Measurements from ENCODE around the gene DNAH11. TPM values are rescaled to one million over a fixed set of nuclear protein-coding genes. Genes with fewer than 3 reads are reported as not detected.

Gene DNAH11, protein sequence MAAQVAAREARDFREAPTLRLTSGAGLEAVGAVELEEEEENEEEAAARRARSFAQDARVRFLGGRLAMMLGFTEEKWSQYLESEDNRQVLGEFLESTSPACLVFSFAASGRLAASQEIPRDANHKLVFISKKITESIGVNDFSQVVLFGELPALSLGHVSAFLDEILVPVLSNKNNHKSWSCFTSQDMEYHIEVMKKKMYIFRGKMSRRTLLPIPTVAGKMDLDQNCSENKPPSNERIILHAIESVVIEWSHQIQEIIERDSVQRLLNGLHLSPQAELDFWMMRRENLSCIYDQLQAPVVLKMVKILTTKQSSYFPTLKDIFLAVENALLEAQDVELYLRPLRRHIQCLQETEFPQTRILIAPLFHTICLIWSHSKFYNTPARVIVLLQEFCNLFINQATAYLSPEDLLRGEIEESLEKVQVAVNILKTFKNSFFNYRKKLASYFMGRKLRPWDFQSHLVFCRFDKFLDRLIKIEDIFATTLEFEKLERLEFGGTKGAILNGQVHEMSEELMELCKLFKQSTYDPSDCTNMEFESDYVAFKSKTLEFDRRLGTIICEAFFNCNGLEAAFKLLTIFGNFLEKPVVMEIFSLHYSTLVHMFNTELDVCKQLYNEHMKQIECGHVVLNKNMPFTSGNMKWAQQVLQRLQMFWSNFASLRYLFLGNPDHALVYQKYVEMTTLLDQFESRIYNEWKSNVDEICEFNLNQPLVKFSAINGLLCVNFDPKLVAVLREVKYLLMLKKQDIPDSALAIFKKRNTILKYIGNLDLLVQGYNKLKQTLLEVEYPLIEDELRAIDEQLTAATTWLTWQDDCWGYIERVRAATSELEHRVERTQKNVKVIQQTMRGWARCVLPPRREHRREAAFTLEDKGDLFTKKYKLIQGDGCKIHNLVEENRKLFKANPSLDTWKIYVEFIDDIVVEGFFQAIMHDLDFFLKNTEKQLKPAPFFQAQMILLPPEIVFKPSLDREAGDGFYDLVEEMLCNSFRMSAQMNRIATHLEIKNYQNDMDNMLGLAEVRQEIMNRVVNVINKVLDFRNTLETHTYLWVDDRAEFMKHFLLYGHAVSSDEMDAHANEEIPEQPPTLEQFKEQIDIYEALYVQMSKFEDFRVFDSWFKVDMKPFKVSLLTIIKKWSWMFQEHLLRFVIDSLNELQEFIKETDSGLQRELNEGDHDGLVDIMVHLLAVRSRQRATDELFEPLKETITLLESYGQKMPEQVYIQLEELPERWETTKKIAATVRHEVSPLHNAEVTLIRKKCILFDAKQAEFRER (N-terminal part only)
- under 0.01 and 0.37 TPM in 2 replicates for total RNA-seq

DNA sequence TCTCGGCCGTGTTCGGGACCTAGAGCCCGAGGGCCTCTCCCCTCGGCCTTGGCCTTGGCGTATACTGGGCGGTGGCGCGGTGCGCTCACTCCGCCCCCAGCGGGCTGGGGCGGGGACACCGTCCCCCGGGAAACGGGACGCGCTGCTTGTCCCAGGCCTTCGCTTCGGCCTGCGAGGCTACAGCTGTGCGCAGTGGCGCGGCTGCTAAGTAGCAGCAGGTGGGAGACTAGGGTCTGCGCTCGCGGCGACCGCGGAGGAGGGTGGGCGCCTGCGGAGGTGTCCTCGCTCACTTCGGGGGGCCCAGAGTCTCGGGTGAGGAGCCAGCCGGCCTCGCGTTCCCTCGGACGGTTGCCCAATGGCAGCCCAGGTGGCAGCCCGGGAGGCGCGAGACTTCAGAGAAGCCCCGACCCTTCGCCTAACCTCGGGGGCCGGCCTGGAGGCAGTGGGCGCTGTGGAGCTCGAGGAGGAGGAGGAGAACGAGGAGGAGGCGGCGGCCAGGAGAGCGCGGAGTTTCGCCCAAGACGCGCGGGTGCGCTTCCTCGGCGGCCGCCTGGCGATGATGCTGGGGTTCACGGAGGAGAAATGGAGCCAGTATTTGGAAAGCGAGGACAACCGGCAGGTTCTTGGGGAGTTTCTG, at the start of gene DNAH11:
Gene DNAH11, plus strand, starts transcription at position 149 of the 637 bp plus-strand sequence. Its CDS starts 207 bp downstream, at position 356.

DNA sequence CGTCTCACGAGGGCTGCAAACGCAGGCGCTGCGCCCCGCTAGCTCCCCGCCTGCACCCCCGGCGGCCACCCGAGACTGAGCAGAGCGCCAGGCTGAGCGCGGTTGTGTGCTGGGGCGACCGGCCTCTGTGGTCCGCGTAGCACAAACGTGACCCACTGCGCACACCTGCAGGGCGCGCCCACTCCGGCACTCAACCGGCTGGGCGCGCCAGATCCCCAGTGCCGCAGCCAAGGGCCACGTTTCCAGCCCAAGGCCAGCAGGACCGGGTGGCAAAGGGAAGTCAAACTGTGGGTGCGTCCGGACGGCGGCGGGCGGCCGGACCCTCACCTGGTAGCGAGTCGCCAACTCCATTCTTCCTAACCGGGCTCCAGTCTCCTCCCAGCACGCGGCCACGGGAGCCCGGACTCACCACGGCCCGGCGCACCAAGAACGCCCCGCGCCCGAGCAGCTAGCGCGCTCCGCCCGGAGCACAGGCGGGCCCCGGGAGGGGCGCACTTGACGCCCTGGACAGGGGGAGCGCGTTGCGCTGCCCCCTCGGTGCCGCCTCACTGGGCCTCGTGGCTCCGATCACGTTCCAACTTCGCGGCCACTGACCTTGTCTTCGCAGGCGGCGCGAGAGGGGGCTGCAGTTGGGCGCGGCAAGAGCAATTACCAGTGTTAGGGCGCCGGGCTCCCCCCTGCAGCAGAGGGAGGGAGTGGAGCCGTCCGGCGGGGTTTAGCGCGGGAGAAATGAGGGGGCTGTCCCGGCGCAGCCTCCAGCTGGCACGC, 402.8 kb downstream of the DNAH11 start, which contains the start of gene CDCA7L:
Gene CDCA7L, minus strand, starts transcription at position 446 of the 768 bp plus-strand sequence. Its CDS starts 95 bp downstream, at position 351.

Other genes with a start within 250 kb of the DNAH11 start
- 4.8 and 5.1 TPM in 2 replicates for gene SP4, start 115.0 kb upstream of the DNAH11 start, total RNA-seq

Measured in subcutaneous preadipocyte (primary cell).